ENCODE results near the gene FADS3. TPM values are rescaled to one million over a fixed set of nuclear protein-coding genes. Genes with fewer than 3 reads are reported as not detected.

Gene FADS3
- total RNA-seq, 1 experiment from 2014 or later, result 39.5 TPM

DNA sequence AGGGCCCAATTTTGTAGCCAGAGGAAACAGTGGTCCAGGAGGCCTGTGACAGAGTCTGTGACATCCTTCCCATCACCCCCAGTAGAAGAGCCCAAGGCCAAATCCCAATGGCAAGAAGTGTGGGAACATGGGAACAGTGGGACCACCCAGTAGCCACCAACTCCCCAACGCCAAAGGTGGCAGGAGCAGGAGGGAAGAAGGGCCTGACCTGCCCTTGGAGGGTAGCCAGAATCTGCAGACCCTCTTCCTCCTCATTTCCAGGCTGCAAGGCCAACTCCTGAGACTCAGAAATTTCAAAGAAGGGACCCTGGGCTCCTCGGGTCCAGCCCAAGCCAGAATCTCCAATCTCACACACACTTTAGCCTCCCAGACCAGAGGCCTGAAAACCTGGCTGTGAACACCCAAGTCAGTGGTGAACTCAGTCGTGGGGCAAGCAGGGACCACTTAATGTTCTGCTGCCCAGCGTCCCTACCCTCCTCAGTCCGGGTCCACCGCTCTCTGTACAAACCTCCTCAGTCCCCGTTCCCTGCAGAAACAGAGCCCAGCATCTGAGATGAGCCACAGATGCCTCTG, 19.9 kb upstream of the FADS3 start:
- H3K9me3 ChIP-seq (ENCODE audit: low read length), result no peaks in the 10 kb centered on the region
- H2AFZ ChIP-seq (ENCODE audit: low read length), result no peak overlapping the region
- no peaks in the 10 kb centered on the region for H3K36me3 ChIP-seq (ENCODE audit: insufficient read depth, low read length)
- H3K4me2 ChIP-seq (ENCODE audit: low read depth, low read length, poor library complexity, severe bottlenecking), result no peak overlapping the region
- DNase-seq, result no peak
- no peaks in the 10 kb centered on the region for H3K9me2 ChIP-seq (replicated peaks; ENCODE audit: insufficient read depth, low read length)
- no peaks in the 10 kb centered on the region for H3K27me3 ChIP-seq (ENCODE audit: low read length)
- no peak overlapping the region for H3K4me3 ChIP-seq (ENCODE audit: low read length)
- no peaks in the 10 kb centered on the region for H3K4me1 ChIP-seq (ENCODE audit: low read length)
- no peak overlapping the region for H3K9ac ChIP-seq (ENCODE audit: low read length)
- no peaks in the 10 kb centered on the region for H4K20me1 ChIP-seq (ENCODE audit: insufficient read depth, low read depth, low read length)
- no peak overlapping the region for H3K27ac ChIP-seq (ENCODE audit: low read length)
- H3K79me2 ChIP-seq (ENCODE audit: low read length), result no peaks in the 10 kb centered on the region

DNA sequence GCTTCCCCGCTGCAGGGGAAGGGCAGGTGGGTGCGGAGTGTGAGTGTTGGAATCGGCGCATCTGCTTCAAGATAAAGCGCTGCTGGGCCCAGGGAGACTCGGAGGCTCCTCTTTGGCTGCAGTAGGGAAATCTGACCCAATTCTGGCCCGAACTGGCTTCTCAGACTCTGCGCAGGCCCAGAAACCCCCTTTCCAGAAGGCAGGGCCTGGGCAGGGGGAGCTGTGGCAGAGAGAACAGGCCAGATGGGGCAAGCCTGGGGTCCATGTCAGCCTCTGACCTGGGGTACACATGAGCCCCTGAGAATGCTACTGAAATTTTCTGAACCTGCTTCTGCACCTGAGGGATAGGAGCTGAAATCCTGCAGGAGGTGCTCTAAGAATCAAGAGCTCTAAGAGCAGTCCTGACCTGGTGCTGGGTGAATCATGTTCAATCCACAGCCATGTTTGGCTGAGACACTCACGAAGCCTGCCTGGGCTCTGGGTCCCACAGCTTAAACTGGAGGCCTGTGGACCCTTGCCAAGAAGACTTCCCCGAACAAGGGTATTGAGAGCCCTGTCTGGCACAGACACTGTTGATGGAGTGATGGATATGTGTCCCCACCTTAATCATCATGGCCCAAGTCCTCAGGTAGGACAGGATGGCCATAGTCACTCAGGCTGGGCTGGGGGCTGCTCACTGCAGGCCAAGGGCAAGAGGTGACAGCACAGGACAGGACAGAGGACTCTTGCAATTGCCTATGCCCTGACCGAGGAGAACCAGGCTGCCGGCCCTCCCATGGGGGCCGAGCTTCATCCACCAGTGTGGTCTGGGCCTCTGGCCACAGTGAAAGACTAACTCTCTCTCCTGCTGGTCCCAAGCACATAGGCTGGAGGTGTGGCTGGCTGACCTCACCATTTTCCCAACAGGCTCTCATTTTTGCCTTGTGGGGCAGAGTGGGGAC, 19.1 kb upstream of the FADS3 start:
- no peaks in the 10 kb centered on the region for H3K36me3 ChIP-seq (ENCODE audit: insufficient read depth, low read length)
- H3K9ac ChIP-seq (ENCODE audit: low read length), result no peak overlapping the region
- H3K4me2 ChIP-seq (ENCODE audit: low read depth, low read length, poor library complexity, severe bottlenecking), result no peak overlapping the region
- no peaks in the 10 kb centered on the region for H3K9me3 ChIP-seq (ENCODE audit: low read length)
- no peak overlapping the region for H2AFZ ChIP-seq (ENCODE audit: low read length)
- no peaks in the 10 kb centered on the region for H3K9me2 ChIP-seq (replicated peaks; ENCODE audit: insufficient read depth, low read length)
- H3K4me1 ChIP-seq (ENCODE audit: low read length), result no peaks in the 10 kb centered on the region
- no peak for DNase-seq
- no peaks in the 10 kb centered on the region for H3K79me2 ChIP-seq (ENCODE audit: low read length)
- H4K20me1 ChIP-seq (ENCODE audit: insufficient read depth, low read depth, low read length), result no peaks in the 10 kb centered on the region
- no peaks in the 10 kb centered on the region for H3K27me3 ChIP-seq (ENCODE audit: low read length)
- H3K27ac ChIP-seq (ENCODE audit: low read length), result no peak overlapping the region
- no peak overlapping the region for H3K4me3 ChIP-seq (ENCODE audit: low read length)

DNA sequence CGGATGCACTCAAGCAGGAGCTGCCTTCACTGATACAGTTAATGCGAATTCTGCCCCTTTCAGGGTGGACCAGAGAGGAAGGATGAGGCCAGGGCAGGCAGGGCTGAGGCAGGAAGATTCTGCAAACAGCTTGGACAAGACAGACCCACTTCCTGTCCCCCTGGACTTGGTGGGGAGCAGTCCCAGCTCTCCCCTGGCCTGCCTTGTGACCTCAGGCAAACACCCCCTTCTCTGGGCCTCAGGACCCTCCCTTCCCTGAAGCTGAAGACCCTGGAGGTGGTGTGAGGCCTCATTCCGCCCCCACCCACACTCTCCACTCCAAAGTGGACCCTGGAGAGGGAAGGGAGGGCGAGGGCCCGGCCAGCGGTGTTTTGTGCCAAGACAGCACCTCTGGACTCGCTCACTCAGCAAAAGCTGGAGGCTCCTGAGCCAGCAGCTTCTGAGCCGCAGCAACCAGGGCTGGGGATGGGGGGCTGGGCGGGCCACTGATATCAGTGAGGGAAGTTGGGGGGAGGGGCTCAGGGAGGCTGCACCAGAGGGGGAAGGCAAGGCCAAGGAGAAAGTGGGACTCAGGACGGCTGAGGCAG, 17.5 kb upstream of the FADS3 start:
- Histone ChIP-seq H3K4me1 (ENCODE audit: low read length) (no peaks in the 10 kb centered on the region), H3K4me3 (ENCODE audit: low read length) (no peak overlapping the region)
- no peak for DNase-seq

DNA sequence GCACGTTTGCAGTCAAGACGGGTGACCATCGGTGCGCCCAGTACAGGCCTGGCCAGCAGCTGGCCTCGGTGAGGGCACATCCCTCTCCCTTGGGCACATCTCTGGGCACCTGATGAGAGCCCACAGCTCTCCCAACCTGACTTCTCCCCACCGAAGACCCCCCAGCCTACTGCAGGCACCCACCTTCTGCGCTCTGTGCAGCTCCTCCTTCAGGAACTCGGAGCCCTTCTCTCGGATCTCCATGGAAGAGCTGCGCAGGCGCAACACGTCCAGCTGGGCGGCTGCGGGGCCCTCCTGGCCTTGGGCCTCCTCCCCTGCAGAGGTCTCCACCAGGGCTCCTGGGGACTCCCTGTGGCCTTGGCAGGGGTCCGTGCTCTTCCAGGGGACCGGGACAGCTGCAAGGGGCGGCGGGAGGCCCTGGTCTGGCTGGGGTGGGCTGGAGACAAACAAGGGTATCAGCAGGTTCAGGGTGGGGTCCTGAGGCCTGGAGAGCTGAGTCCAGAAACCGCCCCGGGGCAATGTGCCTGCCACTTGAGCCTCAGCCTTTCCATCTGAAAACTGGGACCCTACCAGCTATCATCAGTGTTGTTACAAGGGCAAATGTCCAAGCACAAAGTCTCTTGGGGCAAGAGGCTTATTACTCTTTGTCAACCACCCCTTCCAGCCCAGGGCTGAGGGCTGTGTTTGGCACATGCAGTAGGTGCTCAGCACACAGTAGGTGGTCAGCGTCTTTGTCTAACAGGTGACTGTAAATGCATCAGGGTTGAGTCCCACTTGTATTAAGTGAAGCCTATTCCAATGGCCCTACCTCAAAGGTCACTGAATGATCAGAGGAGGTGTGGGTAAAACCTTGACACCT, 16.8 kb upstream of the FADS3 start:
- Histone ChIP-seq H3K9me3 (ENCODE audit: low read length) (no peaks in the 10 kb centered on the region), H3K36me3 (ENCODE audit: insufficient read depth, low read length) (no peaks in the 10 kb centered on the region), H3K4me1 (ENCODE audit: low read length) (no peaks in the 10 kb centered on the region), H4K20me1 (ENCODE audit: insufficient read depth, low read depth, low read length) (no peaks in the 10 kb centered on the region), H3K4me3 (ENCODE audit: low read length) (no peak overlapping the region), H3K27ac (ENCODE audit: low read length) (no peak overlapping the region), H3K79me2 (ENCODE audit: low read length) (no peaks in the 10 kb centered on the region), H3K9ac (ENCODE audit: low read length) (no peak overlapping the region), H3K4me2 (ENCODE audit: low read depth, low read length, poor library complexity, severe bottlenecking) (no peak overlapping the region), H3K27me3 (ENCODE audit: low read length) (no peaks in the 10 kb centered on the region), H2AFZ (ENCODE audit: low read length) (no peak overlapping the region), H3K9me2 (replicated peaks; ENCODE audit: insufficient read depth, low read length) (no peaks in the 10 kb centered on the region)
- no peak for DNase-seq

More for the DNA sequence above, 17.5 kb upstream of the FADS3 start:
- H2AFZ ChIP-seq (ENCODE audit: low read length), result no peak overlapping the region
- H3K4me2 ChIP-seq (ENCODE audit: low read depth, low read length, poor library complexity, severe bottlenecking), result no peak overlapping the region
- H4K20me1 ChIP-seq (ENCODE audit: insufficient read depth, low read depth, low read length), result no peaks in the 10 kb centered on the region
- H3K9me2 ChIP-seq (replicated peaks; ENCODE audit: insufficient read depth, low read length), result no peaks in the 10 kb centered on the region
- H3K79me2 ChIP-seq (ENCODE audit: low read length), result no peaks in the 10 kb centered on the region
- H3K9me3 ChIP-seq (ENCODE audit: low read length), result no peaks in the 10 kb centered on the region
- no peaks in the 10 kb centered on the region for H3K36me3 ChIP-seq (ENCODE audit: insufficient read depth, low read length)
- no peak overlapping the region for H3K9ac ChIP-seq (ENCODE audit: low read length)
- H3K27me3 ChIP-seq (ENCODE audit: low read length), result no peaks in the 10 kb centered on the region
- no peak overlapping the region for H3K27ac ChIP-seq (ENCODE audit: low read length)

DNA sequence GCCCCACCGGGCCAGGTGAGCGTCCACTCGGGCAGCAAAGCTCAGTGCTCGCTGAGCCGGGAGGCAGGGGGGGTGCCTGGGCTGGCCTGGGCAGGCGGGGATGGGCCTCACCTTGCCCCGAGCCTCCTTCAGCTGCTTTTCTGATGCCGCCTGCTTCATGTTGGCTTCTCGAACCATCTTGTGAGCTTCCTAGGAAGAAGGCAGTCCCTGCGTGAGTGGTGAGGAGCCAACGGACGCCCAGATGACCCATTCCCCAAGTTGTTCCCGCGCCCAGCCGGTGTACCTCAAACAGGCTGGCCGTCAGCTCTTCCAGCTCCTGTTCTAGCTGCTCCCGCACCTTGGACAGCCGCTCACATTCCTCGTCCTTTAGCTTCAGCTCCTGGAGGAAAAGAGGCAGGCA, 15.9 kb upstream of the FADS3 start:
- Histone ChIP-seq H3K9me2 (replicated peaks; ENCODE audit: insufficient read depth, low read length) (no peaks in the 10 kb centered on the region), H3K4me2 (ENCODE audit: low read depth, low read length, poor library complexity, severe bottlenecking) (no peak overlapping the region), H3K79me2 (ENCODE audit: low read length) (no peaks in the 10 kb centered on the region), H3K9me3 (ENCODE audit: low read length) (no peaks in the 10 kb centered on the region), H2AFZ (ENCODE audit: low read length) (no peak overlapping the region), H3K4me1 (ENCODE audit: low read length) (no peaks in the 10 kb centered on the region), H3K27me3 (ENCODE audit: low read length) (no peaks in the 10 kb centered on the region), H3K27ac (ENCODE audit: low read length) (no peak overlapping the region), H3K36me3 (ENCODE audit: insufficient read depth, low read length) (no peaks in the 10 kb centered on the region), H3K4me3 (ENCODE audit: low read length) (no peak overlapping the region), H3K9ac (ENCODE audit: low read length) (no peak overlapping the region), H4K20me1 (ENCODE audit: insufficient read depth, low read depth, low read length) (no peaks in the 10 kb centered on the region)
- no peak for DNase-seq

DNA sequence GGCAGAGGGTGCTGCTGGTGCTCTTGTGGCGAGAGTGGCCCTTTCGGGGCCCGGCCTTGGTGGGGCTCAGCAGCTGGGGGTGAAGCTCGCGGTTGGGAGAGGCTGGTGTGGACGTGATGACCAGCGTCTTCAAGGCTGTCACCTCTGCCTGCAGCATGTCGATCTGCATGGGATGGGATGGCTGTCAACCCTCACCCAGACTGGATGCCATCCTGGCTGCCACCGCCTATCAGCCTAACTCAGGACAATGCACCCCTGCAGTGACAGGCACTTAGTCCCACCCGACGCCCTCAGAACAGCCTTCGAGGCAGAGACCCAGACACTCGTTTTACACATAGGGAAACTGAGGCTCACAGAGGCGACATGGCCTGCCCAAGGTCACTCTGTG, 15.2 kb upstream of the FADS3 start:
- DNase-seq, result no peak
- Histone ChIP-seq H3K9me3 (ENCODE audit: low read length) (no peaks in the 10 kb centered on the region), H3K79me2 (ENCODE audit: low read length) (no peaks in the 10 kb centered on the region), H3K36me3 (ENCODE audit: insufficient read depth, low read length) (no peaks in the 10 kb centered on the region), H3K4me1 (ENCODE audit: low read length) (no peaks in the 10 kb centered on the region), H3K4me2 (ENCODE audit: low read depth, low read length, poor library complexity, severe bottlenecking) (no peak overlapping the region), H3K9me2 (replicated peaks; ENCODE audit: insufficient read depth, low read length) (no peaks in the 10 kb centered on the region), H3K27me3 (ENCODE audit: low read length) (no peaks in the 10 kb centered on the region), H3K4me3 (ENCODE audit: low read length) (no peak overlapping the region), H2AFZ (ENCODE audit: low read length) (no peak overlapping the region), H4K20me1 (ENCODE audit: insufficient read depth, low read depth, low read length) (no peaks in the 10 kb centered on the region), H3K9ac (ENCODE audit: low read length) (no peak overlapping the region), H3K27ac (ENCODE audit: low read length) (no peak overlapping the region)

DNA sequence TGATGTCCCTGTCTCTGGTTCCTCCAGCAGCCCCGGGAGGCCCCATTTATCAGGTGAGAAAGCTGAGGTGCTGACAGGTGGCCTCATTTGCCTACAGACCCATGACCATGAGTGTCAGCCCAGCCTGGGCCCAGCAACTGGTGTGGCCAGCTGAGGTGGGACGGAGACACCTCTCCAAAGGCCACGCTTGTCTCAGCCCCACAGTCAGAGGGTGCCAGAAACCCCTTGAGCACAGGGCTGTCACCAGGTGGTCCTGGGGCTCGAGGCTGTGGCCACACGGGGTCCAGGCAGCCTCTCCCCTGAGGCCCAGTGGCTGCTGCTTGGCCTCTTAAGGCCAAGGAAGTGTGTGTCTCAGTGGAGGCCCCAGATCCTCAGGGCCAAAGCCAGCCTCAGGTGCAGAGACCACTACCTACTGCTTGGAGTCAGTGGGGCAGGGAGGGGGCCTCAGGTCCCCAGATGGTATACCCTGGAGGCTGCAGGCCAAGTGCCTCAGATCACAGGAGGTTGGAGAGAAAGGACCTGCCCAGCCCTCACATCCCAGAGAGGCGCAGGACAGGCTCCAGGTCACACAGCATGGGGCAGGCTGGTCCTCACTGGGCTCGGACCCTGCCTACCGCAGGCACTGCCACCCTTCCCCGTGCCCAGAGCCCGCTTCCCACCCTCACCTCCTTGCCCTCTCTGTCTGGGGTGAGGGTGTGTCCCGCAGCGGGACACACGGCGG, 14.6 kb upstream of the FADS3 start:
- no peak for DNase-seq
- no peaks in the 10 kb centered on the region for H3K9me2 ChIP-seq (replicated peaks; ENCODE audit: insufficient read depth, low read length)
- no peak overlapping the region for H3K27ac ChIP-seq (ENCODE audit: low read length)
- no peaks in the 10 kb centered on the region for H3K36me3 ChIP-seq (ENCODE audit: insufficient read depth, low read length)
- H3K9me3 ChIP-seq (ENCODE audit: low read length), result no peaks in the 10 kb centered on the region
- no peaks in the 10 kb centered on the region for H3K27me3 ChIP-seq (ENCODE audit: low read length)
- no peak overlapping the region for H3K4me2 ChIP-seq (ENCODE audit: low read depth, low read length, poor library complexity, severe bottlenecking)
- no peak overlapping the region for H2AFZ ChIP-seq (ENCODE audit: low read length)
- no peak overlapping the region for H3K9ac ChIP-seq (ENCODE audit: low read length)
- no peaks in the 10 kb centered on the region for H3K79me2 ChIP-seq (ENCODE audit: low read length)
- H3K4me1 ChIP-seq (ENCODE audit: low read length), result no peaks in the 10 kb centered on the region
- H4K20me1 ChIP-seq (ENCODE audit: insufficient read depth, low read depth, low read length), result no peaks in the 10 kb centered on the region
- no peak overlapping the region for H3K4me3 ChIP-seq (ENCODE audit: low read length)

Measured in Karpas-422 (cell line).